GM12878 (cell line): Measurements from ENCODE around the gene RIC8B. TPM values are rescaled to one million over a fixed set of nuclear protein-coding genes. Genes with fewer than 3 reads are reported as not detected.

Experiments
- polyA plus RNA-seq, 11 experiments: library from polyadenylated mRNA; depleted of rRNA in 4 of 11; unstranded in 6 of 11; stranded (reverse) in 5 of 11; fragments of >200 nt; fragmentation: Nextera tagmentation in 4 of 11; fragmentation: Illumina TruSeq in 1 of 11; extraction: Ambion mirVana in 4 of 11; extraction: Trizol in 1 of 11; gene quantifications; 1 replicate in 1 of 11; 2 replicates in 10 of 11; pipeline versions ENCODE4 v1.2.1 to v1.2.3, GENCODE V29; 2011 to 2016; ENCODE audit warnings: inconsistent platforms in 2 of 11, missing spikeins in 2 of 11, low read depth in 1 of 11
- total RNA-seq, 4 experiments: library from RNA; depleted of rRNA in 3 of 4; stranded (reverse); fragments of >200 nt in 3 of 4; fragmentation: Illumina TruSeq in 1 of 4; extraction: Trizol in 1 of 4; gene quantifications; 2 replicates each; pipeline versions ENCODE4 v1.2.1 to v1.2.3, GENCODE V29; 2013 to 2021

RIC8B gene
- total and polyA plus RNA-seq, 10 of the 15 experiments (the other 5 are each of a cell fraction or from before 2014, with no cell fraction given), result 2.3 to 10.8 (median 6.2) TPM

Other genes starting within 250 kb of the RIC8B start
- not detected in 2 replicates for gene RFX4, start 191.7 kb upstream of the RIC8B start, total RNA-seq (2014; rRNA removed)
- not detected in 2 replicates for gene RFX4, start 191.7 kb upstream of the RIC8B start, total RNA-seq (2014; rRNA removed; fragmentation: Illumina TruSeq; extraction: Trizol)
- gene RFX4, start 191.7 kb upstream of the RIC8B start, total RNA-seq (2021), result not detected in 2 replicates
- not detected in 2 replicates for gene RFX4, start 191.7 kb upstream of the RIC8B start, polyA plus RNA-seq (2011; rRNA removed)
- gene RFX4, start 191.7 kb upstream of the RIC8B start, polyA plus RNA-seq (2014; fragmentation: Illumina TruSeq; extraction: Trizol), result not detected in 2 replicates
- under 1 TPM in 1 of 2 experiments, not detected in 1; 0.02 TPM for gene RFX4, start 191.7 kb upstream of the RIC8B start, polyA plus RNA-seq (2014; fragmentation: Nextera tagmentation; extraction: Ambion mirVana)
- not detected in 2 replicates for gene RFX4, start 191.7 kb upstream of the RIC8B start, polyA plus RNA-seq (2014; rRNA removed)
- gene RFX4, start 191.7 kb upstream of the RIC8B start, polyA plus RNA-seq (2016; fragmentation: Nextera tagmentation; extraction: Ambion mirVana), result under 1 TPM in 1 of 2 experiments, not detected in 1; 0.23 TPM
- 19.5 and 20.7 TPM in 2 replicates for gene TMEM263, start 181.2 kb downstream of the RIC8B start, total RNA-seq (2014; rRNA removed)
- gene TMEM263, start 181.2 kb downstream of the RIC8B start, total RNA-seq (2014; rRNA removed; fragmentation: Illumina TruSeq; extraction: Trizol), result 30.8 and 31.2 TPM in 2 replicates
- gene TMEM263, start 181.2 kb downstream of the RIC8B start, total RNA-seq (2021), result 30.9 and 31.3 TPM in 2 replicates
- 30.9 and 51.7 TPM in 2 replicates for gene TMEM263, start 181.2 kb downstream of the RIC8B start, polyA plus RNA-seq (2011; rRNA removed)
- 24.4 and 32.6 TPM in 2 replicates for gene TMEM263, start 181.2 kb downstream of the RIC8B start, polyA plus RNA-seq (2014; fragmentation: Illumina TruSeq; extraction: Trizol)
- gene TMEM263, start 181.2 kb downstream of the RIC8B start, polyA plus RNA-seq (2014; fragmentation: Nextera tagmentation; extraction: Ambion mirVana), result 10 to 100 TPM; 17.2 to 21.9 TPM
- 13.3 and 15.4 TPM in 2 replicates for gene TMEM263, start 181.2 kb downstream of the RIC8B start, polyA plus RNA-seq (2014; rRNA removed)
- gene TMEM263, start 181.2 kb downstream of the RIC8B start, polyA plus RNA-seq (2016; fragmentation: Nextera tagmentation; extraction: Ambion mirVana), result 10 to 100 TPM; 40.9 to 41.3 TPM
- 5.0 and 5.5 TPM in 2 replicates for gene MTERF2, start 212.5 kb downstream of the RIC8B start, total RNA-seq (2014; rRNA removed)
- 6.4 and 8.2 TPM in 2 replicates for gene MTERF2, start 212.5 kb downstream of the RIC8B start, total RNA-seq (2014; rRNA removed; fragmentation: Illumina TruSeq; extraction: Trizol)
- gene MTERF2, start 212.5 kb downstream of the RIC8B start, total RNA-seq (2021), result 5.8 and 7.1 TPM in 2 replicates
- gene MTERF2, start 212.5 kb downstream of the RIC8B start, polyA plus RNA-seq (2011; rRNA removed), result 5.7 and 8.1 TPM in 2 replicates
- gene MTERF2, start 212.5 kb downstream of the RIC8B start, polyA plus RNA-seq (2014; fragmentation: Illumina TruSeq; extraction: Trizol), result 7.9 and 14.0 TPM in 2 replicates
- 1 to 10 TPM; 2.1 to 3.6 TPM for gene MTERF2, start 212.5 kb downstream of the RIC8B start, polyA plus RNA-seq (2014; fragmentation: Nextera tagmentation; extraction: Ambion mirVana)
- 7.2 and 9.6 TPM in 2 replicates for gene MTERF2, start 212.5 kb downstream of the RIC8B start, polyA plus RNA-seq (2014; rRNA removed)
- gene MTERF2, start 212.5 kb downstream of the RIC8B start, polyA plus RNA-seq (2016; fragmentation: Nextera tagmentation; extraction: Ambion mirVana), result 1 to 10 TPM; 8.4 to 9.8 TPM